WTC11 (cell line): ENCODE results near the gene SOX18. TPM values are rescaled to one million over a fixed set of nuclear protein-coding genes. Genes with fewer than 3 reads are reported as not detected.
A peak's percentile ranks its signal among the peaks of the same experiment; 100 is the strongest.

Experiments
- ATAC-seq: fragments of 200-7000 bp; cut with Tn5 transposase; 2 replicates; pipeline ENCODE4 v1.10.0; 2021; ENCODE audit warnings: mild to moderate bottlenecking, moderate library complexity
- CTCF ChIA-PET: fragments of 300-600 bp; sonication (Branson Sonifier 250); formaldehyde crosslinking; loops from one replicate; lab custom pipeline; 2021; ENCODE audit warnings: antibody characterized with exemption; lab: Charles Lee
- POLR2A ChIA-PET: fragments of 350-600 bp; sonication (Branson Sonifier 250); formaldehyde crosslinking; loops from one replicate; lab custom pipeline; 2021; ENCODE audit warnings: antibody characterized with exemption; lab: Charles Lee
- DNase-seq: peaks from one replicate; pipeline ENCODE4 v3.0.0; 2021; ENCODE audit warnings: low spot score
- H3K27ac Mint-ChIP-seq: 2 replicates; pipeline ENCODE4 v1.8.0; 2021; ENCODE audit warnings: mixed read lengths
- H3K27me3 Mint-ChIP-seq: 2 replicates; pipeline ENCODE4 v1.8.0; 2021; ENCODE audit warnings: low read depth, mild to moderate bottlenecking, moderate library complexity, mixed read lengths
- H3K36me3 Mint-ChIP-seq: 2 replicates; pipeline ENCODE4 v1.8.0; 2021; ENCODE audit warnings: mixed read lengths
- H3K4me1 Mint-ChIP-seq: 2 replicates; pipeline ENCODE4 v1.8.0; 2022; ENCODE audit warnings: mixed read lengths
- H3K4me3 Mint-ChIP-seq: 2 replicates; pipeline ENCODE4 v1.8.0; 2021; ENCODE audit warnings: mild to moderate bottlenecking, moderate library complexity, mixed read lengths
- H3K9me3 Mint-ChIP-seq: 2 replicates; pipeline ENCODE4 v1.8.0; 2021; ENCODE audit warnings: mixed read lengths
- CTCF ChIP-seq: fragments of 200-600 bp; IDR thresholded peaks from 2 replicates; pipeline ENCODE4 v1.8.0; 2022; ENCODE audit warnings: antibody characterized with exemption
- MYBL2 ChIP-seq: sonication (generic); formaldehyde crosslinking; IDR thresholded peaks from 2 replicates; pipeline ENCODE4 v1.8.1; 2023; ENCODE audit warnings: mild to moderate bottlenecking, moderate library complexity, missing genetic modification reagents
- NFATC4 ChIP-seq: fragments of 250-450 bp; sonication (Bioruptor Pico); IDR thresholded peaks from 2 replicates; pipeline ENCODE4 v1.9.0; 2021; ENCODE audit warnings: mild to moderate bottlenecking
- RELA ChIP-seq: sonication (generic); formaldehyde crosslinking; IDR thresholded peaks from 2 replicates; pipeline ENCODE4 v1.8.1; 2022; ENCODE audit warnings: missing genetic modification reagents, mild to moderate bottlenecking, borderline replicate concordance
- SMAD3 ChIP-seq: sonication (generic); formaldehyde crosslinking; IDR thresholded peaks from 2 replicates; pipeline ENCODE4 v1.8.0; 2022; ENCODE audit warnings: missing genetic modification reagents, mild to moderate bottlenecking, borderline replicate concordance
- TEAD1 ChIP-seq: sonication (generic); formaldehyde crosslinking; IDR thresholded peaks from 2 replicates; pipeline ENCODE4 v1.8.0; 2022; ENCODE audit warnings: mild to moderate bottlenecking, missing genetic modification reagents
- USF1 ChIP-seq: sonication (generic); formaldehyde crosslinking; IDR thresholded peaks from 2 replicates; pipeline ENCODE4 v1.8.0; 2022; ENCODE audit warnings: mild to moderate bottlenecking, missing genetic modification reagents
- USF2 ChIP-seq: sonication (generic); formaldehyde crosslinking; IDR thresholded peaks from 2 replicates; pipeline ENCODE4 v1.8.1; 2023; ENCODE audit warnings: mild to moderate bottlenecking, missing genetic modification reagents, moderate library complexity
- ZNF281 ChIP-seq: sonication (generic); formaldehyde crosslinking; IDR thresholded peaks from 2 replicates; pipeline ENCODE4 v1.8.0; 2023; ENCODE audit warnings: mild to moderate bottlenecking, missing genetic modification reagents
- ZNF425 ChIP-seq: fragments of 250-450 bp; sonication (Bioruptor Pico); conservative IDR thresholded peaks from 2 replicates; pipeline ENCODE4 v1.9.0; 2021; ENCODE audit warnings: mild to moderate bottlenecking
- total RNA-seq: library from RNA; stranded (reverse); gene quantifications from 3 replicates; pipeline ENCODE4 v1.2.3, GENCODE V29; 2021
- TF ChIP-seq, protein P1 (sequence below): sonication (generic); formaldehyde crosslinking; IDR thresholded peaks from 2 replicates; pipeline ENCODE4 v1.8.1; 2022; ENCODE audit warnings: mild to moderate bottlenecking, missing genetic modification reagents, moderate library complexity, borderline replicate concordance
- TF ChIP-seq, protein P2 (sequence below): sonication (generic); formaldehyde crosslinking; IDR thresholded peaks from 2 replicates; pipeline ENCODE4 v1.8.0; 2022; ENCODE audit warnings: missing genetic modification reagents

The SOX18 gene
- total RNA-seq, 1 experiment from 2014 or later: 0.81 TPM

- DNase-seq (no peak), ATAC-seq (no peak)
- CTCF ChIA-PET: interaction anchor here (1.1 kb wide), 1 partner anchor 15 kb away, joined by 5 read pairs; no protein-coding TSS in a partner anchor
- Mint-ChIP-seq H3K4me1 (no peaks in the 10 kb centered on the region), H3K27ac (no peak overlapping the region)
- POLR2A ChIA-PET: interaction anchor here (0.5 kb wide), 1 partner anchor 196 kb away, joined by 3 read pairs; no protein-coding TSS in a partner anchor
- TF ChIP-seq, protein P1, sequence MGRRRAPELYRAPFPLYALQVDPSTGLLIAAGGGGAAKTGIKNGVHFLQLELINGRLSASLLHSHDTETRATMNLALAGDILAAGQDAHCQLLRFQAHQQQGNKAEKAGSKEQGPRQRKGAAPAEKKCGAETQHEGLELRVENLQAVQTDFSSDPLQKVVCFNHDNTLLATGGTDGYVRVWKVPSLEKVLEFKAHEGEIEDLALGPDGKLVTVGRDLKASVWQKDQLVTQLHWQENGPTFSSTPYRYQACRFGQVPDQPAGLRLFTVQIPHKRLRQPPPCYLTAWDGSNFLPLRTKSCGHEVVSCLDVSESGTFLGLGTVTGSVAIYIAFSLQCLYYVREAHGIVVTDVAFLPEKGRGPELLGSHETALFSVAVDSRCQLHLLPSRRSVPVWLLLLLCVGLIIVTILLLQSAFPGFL: peak; percentile 20; the same call in 1 of the 2 replicates
- TF ChIP-seq SMAD3 (CRISPR knock-in tag) (no peak), TEAD1 (CRISPR knock-in tag) (no peak), USF1 (CRISPR knock-in tag) (no peak), USF2 (CRISPR knock-in tag) (no peak)
- TF ChIP-seq, all 79 proteins: peak for 1
- no peaks in the 10 kb centered on the region for H3K9me3 Mint-ChIP-seq
- peaks cover 63% of the 10 kb centered on the region for H3K36me3 Mint-ChIP-seq
- no peak overlapping the region for H3K4me3 Mint-ChIP-seq
- H3K27me3 Mint-ChIP-seq: no peaks in the 10 kb centered on the region
These were observed 25.9 kb downstream of the SOX18 start for GRCh38 chr20:64023361-64024140.

- no peak for DNase-seq
- no peak overlapping the region for H3K4me3 Mint-ChIP-seq
- CTCF ChIA-PET: interaction anchor here (1.1 kb wide), 1 partner anchor 15 kb away, joined by 5 read pairs; no protein-coding TSS in a partner anchor
- no peaks in the 10 kb centered on the region for H3K4me1 Mint-ChIP-seq
- H3K27me3 Mint-ChIP-seq: no peaks in the 10 kb centered on the region
- no peaks in the 10 kb centered on the region for H3K9me3 Mint-ChIP-seq
- no peak for TF ChIP-seq MYBL2 (CRISPR knock-in tag)
- no peak for TF ChIP-seq NFATC4 (CRISPR knock-in tag)
- TF ChIP-seq ZNF281 (CRISPR knock-in tag): no peak
- TF ChIP-seq, all 79 proteins: peak for 0
- POLR2A ChIA-PET: interaction anchor here (0.5 kb wide), 1 partner anchor 195 kb away, joined by 3 read pairs; no protein-coding TSS in a partner anchor
- ATAC-seq: no peak
- Mint-ChIP-seq H3K36me3 (peaks cover 64% of the 10 kb centered on the region), H3K27ac (no peak overlapping the region)
These were observed 26.6 kb downstream of the SOX18 start for GRCh38 chr20:64022671-64023360.

DNA sequence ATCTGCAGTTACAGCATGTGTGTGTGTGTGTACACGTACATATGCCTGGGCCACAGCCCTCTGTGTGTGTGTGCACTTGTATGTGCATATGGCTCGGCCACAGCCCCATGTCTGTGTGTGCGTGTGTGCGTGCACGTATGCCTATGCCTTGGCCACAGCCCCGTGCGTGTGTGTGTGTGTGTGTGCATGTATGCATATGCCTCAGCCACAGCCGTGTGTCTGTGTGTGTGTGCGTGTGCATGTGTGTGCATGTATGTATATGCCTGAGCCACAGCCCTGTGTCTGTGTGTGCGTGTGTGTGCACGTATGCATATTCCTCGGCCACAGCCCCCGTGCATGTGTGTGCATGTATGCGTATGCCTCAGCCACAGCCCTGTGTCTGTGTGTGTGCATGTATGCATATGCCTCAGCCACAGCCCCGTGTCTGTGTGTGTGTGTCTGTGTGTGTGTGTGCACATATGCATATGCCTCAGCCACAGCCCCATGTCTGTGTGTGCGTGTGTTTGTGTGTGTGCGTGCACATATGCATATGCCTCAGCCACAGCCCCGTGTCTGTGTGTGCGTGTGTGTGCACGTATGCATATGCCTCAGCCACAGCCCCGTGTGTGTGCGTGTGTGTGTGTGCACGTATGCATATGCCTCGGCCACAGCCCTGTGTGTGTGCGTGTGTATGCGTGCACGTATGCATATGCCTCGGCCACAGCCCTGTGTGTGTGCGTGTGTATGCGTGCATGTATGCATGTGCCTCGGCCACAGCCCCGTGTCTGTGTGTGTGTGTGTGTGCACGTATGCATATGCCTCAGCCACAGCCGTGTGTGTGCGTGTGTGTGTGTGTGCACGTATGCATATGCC, 28.1 kb downstream of the SOX18 start:
- no peaks in the 10 kb centered on the region for H3K4me1 Mint-ChIP-seq
- H3K4me3 Mint-ChIP-seq: no peak overlapping the region
- ChIA-PET CTCF (no interaction called here), POLR2A (no interaction called here)
- H3K9me3 Mint-ChIP-seq: no peaks in the 10 kb centered on the region
- ATAC-seq (no peak), DNase-seq (no peak)
- no peaks in the 10 kb centered on the region for H3K27me3 Mint-ChIP-seq
- peaks cover 59% of the 10 kb centered on the region for H3K36me3 Mint-ChIP-seq
- no peak overlapping the region for H3K27ac Mint-ChIP-seq
- TF ChIP-seq, protein P2, sequence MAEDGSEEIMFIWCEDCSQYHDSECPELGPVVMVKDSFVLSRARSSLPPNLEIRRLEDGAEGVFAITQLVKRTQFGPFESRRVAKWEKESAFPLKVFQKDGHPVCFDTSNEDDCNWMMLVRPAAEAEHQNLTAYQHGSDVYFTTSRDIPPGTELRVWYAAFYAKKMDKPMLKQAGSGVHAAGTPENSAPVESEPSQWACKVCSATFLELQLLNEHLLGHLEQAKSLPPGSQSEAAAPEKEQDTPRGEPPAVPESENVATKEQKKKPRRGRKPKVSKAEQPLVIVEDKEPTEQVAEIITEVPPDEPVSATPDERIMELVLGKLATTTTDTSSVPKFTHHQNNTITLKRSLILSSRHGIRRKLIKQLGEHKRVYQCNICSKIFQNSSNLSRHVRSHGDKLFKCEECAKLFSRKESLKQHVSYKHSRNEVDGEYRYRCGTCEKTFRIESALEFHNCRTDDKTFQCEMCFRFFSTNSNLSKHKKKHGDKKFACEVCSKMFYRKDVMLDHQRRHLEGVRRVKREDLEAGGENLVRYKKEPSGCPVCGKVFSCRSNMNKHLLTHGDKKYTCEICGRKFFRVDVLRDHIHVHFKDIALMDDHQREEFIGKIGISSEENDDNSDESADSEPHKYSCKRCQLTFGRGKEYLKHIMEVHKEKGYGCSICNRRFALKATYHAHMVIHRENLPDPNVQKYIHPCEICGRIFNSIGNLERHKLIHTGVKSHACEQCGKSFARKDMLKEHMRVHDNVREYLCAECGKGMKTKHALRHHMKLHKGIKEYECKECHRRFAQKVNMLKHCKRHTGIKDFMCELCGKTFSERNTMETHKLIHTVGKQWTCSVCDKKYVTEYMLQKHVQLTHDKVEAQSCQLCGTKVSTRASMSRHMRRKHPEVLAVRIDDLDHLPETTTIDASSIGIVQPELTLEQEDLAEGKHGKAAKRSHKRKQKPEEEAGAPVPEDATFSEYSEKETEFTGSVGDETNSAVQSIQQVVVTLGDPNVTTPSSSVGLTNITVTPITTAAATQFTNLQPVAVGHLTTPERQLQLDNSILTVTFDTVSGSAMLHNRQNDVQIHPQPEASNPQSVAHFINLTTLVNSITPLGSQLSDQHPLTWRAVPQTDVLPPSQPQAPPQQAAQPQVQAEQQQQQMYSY: no peak
- TF ChIP-seq RELA (CRISPR knock-in tag) (no peak), ZNF425 (CRISPR knock-in tag) (no peak), CTCF (no peak)
